GM18519 (cell line): Measurements from ENCODE around the gene AKNA.

Source experiments
- ATAC-seq: cut with Tn5 transposase; IDR thresholded peaks from one replicate; pipeline ENCODE4 v1.9.1; 2021; ENCODE audit warnings: mild to moderate bottlenecking, moderate library complexity; ENCODE audit not compliant: unreplicated experiment, low FRiP score

AKNA gene

GRCh38 chr9:114363424-114363823, 24.4 kb downstream of the AKNA start:
- no peak for ATAC-seq

- ATAC-seq, result no peak
Observed at GRCh38 chr9:114362394-114362793, 25.4 kb downstream of the AKNA start.

DNA sequence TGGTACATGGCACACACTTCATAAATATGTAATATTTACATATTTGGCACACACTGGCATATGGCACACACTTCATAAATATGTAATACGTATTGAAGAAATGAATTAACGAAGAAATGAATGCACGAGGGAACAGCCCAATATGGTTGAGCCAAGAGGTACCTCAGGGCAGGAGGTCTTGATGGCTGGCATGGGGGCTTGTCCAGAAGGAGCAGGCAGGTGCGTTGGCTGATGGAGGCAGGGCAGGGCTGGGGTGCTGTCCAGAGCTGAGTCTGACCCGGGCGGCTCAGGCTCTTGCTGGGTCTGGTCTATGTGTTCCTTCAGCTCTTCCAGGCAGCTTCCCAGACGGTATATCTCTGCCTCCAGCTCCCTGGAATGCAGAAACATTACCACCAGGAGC, 26.2 kb downstream of the AKNA start:
- ATAC-seq, result no peak

- no peak for ATAC-seq
Observed at GRCh38 chr9:114359801-114360200, 28.0 kb downstream of the AKNA start.

DNA sequence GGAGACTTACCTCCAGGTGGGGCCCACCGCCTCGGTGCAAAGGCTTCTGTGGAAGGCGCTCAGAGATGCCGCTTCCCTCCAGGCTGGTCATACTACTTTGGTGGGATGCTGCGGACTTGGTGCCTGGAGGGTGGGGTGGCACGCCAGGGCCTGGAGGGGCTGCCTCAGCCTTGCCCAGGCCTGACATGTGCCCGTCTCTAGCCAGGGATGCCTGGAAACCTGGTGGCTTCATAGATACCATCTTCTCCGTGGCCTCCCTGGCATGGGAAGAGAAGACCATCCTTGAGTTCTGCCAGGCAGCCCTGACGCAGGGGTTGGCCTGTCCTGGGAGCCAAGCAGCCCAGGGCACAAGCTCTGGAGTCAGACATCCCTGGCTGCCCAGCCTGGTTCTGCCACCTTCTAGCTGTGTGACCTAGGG, 29.9 kb downstream of the AKNA start:
- ATAC-seq, result no peak

GRCh38 chr9:114357360-114357759, 30.4 kb downstream of the AKNA start:
- ATAC-seq, result no peak

DNA sequence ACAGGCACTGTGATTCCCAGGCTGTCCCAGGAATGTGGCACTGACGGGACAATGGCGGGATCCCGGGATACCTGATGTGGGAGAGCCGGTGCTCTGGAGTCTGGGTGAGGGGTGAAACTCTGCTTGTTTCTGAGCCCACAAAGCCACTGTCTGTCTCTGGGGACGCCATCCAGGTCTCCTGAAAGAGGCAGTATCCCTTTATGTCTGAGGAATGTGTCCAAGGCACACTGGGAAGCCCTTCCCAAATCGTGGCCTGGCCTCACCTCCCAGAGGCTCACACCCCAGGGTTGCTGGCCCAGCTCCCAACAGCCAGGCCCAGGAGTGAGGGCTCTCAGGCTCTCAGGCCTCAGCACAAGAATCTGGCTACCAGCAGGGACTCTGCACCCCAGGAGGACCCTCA, 31.0 kb downstream of the AKNA start:
- no peak for ATAC-seq

- ATAC-seq, result no peak
Observed at GRCh38 chr9:114355821-114356220, 32.0 kb downstream of the AKNA start.

DNA sequence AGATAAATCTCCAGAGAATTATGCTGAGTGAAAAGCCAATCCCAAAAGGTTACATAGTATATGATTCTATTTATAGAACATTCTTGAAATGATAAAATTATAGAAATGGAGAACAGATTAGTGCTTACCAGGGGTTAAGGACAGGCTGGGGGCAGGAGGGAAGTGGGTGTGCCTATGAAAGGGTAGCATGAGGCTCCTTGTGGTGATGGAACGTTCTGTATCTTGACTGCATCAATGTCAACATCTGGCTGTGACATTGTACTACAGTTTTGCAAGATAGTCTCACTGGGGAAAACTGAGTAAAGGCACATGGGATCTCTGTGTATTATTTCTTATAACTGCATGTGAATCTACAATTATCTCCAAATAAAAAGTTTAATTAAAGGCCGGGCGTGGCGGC, 35.9 kb downstream of the AKNA start:
- ATAC-seq, result no peak

- no peak for ATAC-seq
Observed at GRCh38 chr9:114350636-114351401, 37.0 kb downstream of the AKNA start.

GRCh38 chr9:114349713-114350480, 37.9 kb downstream of the AKNA start:
- no peak for ATAC-seq

DNA sequence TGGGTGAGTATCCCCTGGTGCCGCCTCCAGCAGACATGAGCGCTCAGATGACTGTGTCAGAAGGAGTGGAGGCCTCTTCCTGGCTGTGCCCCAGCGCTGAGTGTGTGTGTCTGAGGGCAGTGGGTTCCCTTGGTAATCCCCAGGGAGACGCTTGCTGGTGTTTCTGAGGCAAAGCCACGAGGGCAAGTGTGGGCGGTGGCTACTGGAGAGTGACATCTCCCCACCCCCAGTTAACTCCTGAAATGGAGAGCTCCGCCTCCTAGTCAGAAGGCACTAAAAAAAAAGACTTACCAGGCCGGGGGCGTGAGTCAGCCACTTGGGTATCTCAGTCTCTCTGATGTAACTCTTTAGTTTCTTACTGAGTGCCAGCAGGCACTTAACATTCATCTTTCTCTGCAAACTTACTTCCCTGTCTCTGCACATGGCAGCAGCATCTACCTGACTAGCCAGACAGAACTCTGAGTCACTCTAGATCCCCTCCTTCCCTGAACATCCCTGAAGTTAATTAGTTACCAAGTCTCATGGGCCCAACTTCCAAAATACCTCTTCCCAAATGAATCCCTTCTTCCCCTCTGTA, 38.8 kb downstream of the AKNA start:
- peak; percentile 78 for ATAC-seq

GRCh38 chr9:114348261-114348905, 39.4 kb downstream of the AKNA start:
- no peak for ATAC-seq

GRCh38 chr9:114347675-114348074, 40.1 kb downstream of the AKNA start:
- ATAC-seq, result no peak

DNA sequence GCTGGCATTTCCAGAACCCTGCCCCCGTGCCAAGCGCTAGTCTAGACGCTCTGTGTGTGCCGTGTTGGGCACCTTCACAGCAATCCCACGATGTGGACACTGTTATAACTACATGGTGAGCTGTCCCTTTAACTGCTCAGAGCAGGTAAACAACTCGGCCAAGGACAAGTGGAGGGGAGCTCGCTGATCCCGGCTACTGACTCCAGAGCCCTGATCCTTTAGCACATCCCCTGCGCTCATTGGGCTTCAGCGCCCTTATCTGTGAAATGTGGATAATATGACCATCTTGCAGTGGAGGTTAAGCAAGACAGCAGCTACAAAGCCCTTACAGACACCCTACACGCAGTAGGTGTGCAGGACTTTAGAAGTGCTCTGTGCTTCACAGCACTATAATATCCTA, 41.6 kb downstream of the AKNA start:
- ATAC-seq, result no peak

GRCh38 chr9:114345493-114346065, 42.2 kb downstream of the AKNA start:
- no peak for ATAC-seq

GRCh38 chr9:114344692-114345091, 43.1 kb downstream of the AKNA start:
- ATAC-seq, result no peak

GRCh38 chr9:114344188-114344566, 43.6 kb downstream of the AKNA start:
- no peak for ATAC-seq

GRCh38 chr9:114343471-114344187, 44.2 kb downstream of the AKNA start:
- ATAC-seq, result no peak

DNA sequence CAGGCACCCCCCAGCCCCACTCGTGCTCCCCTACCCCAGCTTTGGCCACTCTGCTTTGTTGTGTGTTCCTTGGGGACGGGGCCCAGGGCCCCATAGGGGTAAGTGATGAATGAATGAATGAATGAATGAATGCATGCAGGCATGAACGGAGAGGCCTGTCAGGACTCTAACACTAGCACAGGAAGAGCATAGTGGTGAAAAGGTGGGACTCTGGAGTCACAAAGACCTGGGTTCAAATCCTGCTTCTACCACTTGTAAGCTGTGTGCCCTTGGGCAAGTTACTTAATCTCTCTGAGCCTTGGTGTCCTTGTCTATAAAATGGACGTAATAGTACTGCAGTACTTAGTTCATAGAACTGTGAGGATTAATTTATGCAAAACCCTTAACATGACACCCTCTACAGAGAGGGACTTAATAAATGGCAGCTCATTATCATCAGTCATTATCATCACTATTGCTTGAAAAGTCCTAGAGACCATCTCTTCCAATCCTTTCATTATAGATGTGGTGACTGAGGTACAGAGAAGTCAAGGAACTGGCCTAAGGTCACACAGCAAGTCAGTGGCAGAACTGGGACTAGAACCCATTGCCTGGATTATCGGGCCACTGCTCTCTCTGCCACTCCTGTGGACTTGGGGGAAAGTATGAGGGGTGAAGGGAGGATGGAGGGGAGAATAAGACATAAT, 44.9 kb downstream of the AKNA start:
- ATAC-seq, result no peak
